Fibroblast of pulmonary artery (primary cell): ENCODE measurements around the gene C12orf75.

Source experiments
- DNase-seq: peaks from one replicate; pipeline ENCODE4 v3.0.0-alpha.2; 2010; ENCODE audit warnings: low read depth
- H3K4me3 ChIP-seq: replicated peaks from 2 replicates; pipeline ENCODE4 v1.5.1; 2011; ENCODE audit warnings: low read depth, mild to moderate bottlenecking, control low read depth, low read length, moderate library complexity
- TF ChIP-seq, protein P1 (sequence below): IDR thresholded peaks from 2 replicates; pipeline ENCODE4 v1.5.1; 2011; ENCODE audit warnings: mild to moderate bottlenecking, control low read depth, low read length, inconsistent platforms; ENCODE audit errors: missing control alignments

Gene C12orf75

DNA sequence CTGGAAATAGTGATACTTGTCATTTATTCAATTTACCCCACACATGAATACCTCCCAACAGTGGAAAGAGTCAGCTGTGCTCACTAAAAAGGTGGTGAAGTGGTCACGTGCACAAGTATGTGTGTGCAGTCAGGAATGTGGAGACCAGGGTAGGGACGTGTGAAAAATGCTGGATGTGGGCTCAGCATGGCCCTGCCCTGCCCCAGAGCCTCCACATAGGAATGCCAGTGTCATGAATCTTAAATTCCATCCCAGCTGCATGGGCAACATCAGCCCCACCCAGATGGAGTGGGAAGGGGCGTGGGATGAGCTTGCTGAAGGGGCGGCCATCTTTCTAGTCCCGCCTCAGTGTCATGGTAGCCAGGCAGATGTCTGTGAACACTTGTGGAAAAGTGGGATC lies 87.7 kb downstream of the C12orf75 start:
- DNase-seq = peak; percentile 63
- no peak overlapping the region for H3K4me3 ChIP-seq
- TF ChIP-seq, protein P1, sequence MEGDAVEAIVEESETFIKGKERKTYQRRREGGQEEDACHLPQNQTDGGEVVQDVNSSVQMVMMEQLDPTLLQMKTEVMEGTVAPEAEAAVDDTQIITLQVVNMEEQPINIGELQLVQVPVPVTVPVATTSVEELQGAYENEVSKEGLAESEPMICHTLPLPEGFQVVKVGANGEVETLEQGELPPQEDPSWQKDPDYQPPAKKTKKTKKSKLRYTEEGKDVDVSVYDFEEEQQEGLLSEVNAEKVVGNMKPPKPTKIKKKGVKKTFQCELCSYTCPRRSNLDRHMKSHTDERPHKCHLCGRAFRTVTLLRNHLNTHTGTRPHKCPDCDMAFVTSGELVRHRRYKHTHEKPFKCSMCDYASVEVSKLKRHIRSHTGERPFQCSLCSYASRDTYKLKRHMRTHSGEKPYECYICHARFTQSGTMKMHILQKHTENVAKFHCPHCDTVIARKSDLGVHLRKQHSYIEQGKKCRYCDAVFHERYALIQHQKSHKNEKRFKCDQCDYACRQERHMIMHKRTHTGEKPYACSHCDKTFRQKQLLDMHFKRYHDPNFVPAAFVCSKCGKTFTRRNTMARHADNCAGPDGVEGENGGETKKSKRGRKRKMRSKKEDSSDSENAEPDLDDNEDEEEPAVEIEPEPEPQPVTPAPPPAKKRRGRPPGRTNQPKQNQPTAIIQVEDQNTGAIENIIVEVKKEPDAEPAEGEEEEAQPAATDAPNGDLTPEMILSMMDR = no peak

DNA sequence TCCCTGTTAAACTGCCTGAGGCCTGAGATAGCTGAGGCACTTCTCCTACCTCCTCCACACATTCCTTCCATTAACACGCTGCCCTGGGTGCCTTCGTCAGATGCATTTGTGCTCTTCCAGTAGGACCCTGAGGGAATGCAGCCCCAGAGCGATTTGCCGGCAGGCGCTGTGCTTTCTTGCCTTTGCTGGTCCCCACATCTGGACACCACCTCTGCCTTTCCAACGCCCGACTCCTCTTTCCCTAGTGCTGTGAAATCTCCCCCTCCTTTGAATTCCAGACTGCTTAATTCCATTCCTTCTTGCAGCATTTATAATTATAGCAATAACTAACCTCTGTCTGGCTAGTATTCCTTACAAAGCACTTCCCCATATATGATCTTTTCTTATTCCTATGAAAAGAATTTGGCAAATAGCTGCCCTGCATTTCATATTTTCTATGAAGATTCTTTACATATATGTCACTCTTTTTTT lies 88.4 kb downstream of the C12orf75 start:
- TF ChIP-seq, protein P1 = no peak
- no peak overlapping the region for H3K4me3 ChIP-seq
- no peak for DNase-seq

DNA sequence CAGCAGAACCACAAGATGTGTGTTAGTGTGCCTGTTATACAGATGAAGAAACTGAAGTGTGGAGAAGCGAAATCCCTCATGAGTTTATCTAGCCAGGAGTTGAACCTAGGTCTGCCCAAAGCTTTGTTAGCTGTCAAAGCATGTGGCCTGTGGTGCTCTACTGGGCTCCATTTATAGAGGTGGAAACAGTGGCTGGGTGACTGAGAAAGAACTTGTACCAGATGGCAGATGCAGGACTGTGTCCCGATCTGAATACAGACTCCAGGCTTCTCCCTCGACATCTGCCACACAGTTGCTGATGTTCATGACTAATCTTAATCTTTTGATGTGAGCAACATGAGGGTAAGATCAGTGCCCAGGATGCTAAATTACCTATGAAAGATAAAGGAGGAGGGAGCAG lies 89.1 kb downstream of the C12orf75 start:
- no peak overlapping the region for H3K4me3 ChIP-seq
- DNase-seq = no peak
- TF ChIP-seq, protein P1 = no peak

DNA sequence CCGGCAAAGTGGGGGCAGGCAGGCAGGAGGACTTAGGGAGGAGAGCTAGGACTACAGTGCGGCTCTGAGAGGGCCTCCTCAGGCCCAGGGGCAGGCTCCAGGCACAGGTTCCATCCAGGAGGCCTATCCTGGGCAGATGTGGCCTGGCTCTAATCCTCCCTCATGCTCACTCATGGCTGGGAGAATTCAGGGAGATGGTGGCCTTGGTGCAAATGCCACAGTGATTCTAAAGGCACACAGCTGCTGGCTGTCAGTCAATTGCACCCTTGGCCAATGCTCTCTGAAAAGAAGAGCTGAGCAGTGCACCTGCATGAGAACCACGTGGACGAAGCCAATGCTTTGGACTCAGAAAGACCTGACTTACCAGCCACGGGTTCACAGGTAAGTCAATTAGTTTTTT lies 89.6 kb downstream of the C12orf75 start:
- no peak for DNase-seq

DNA sequence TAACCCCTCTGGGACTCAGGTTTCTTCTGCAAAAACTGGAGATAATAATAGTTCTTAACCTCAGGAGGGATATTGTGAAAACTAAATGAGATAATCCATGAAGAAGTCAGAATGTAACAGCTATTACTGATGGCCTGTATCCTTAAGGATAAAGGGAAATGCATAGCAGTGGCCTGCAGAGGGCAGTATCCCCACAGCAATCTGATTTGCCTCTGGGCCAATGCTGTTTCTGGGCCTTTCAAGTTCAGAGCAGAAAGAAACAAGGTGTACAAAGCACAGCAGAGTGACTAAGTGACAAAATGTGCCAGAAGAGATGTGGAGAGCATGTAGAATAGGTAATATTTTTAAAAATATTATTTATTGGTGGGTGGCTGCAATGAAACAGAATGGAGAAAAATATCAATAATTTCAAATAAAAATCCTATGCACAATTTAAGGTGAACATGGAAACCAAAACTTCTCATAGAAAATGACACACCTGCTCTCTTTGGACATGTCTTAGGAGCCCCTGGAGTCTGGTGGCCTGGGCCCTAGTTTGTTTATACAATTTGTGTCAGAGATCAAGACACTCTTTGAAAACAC lies 90.3 kb downstream of the C12orf75 start:
- TF ChIP-seq, protein P1 = peak; percentile 90
- DNase-seq = peak; percentile 88
- no peak overlapping the region for H3K4me3 ChIP-seq

More for the DNA sequence above, 89.6 kb downstream of the C12orf75 start:
- TF ChIP-seq, protein P1 = no peak
- H3K4me3 ChIP-seq = no peak overlapping the region
